ENCODE results near the gene PDIA5.

PDIA5 gene

GRCh38 chr3:123119802-123120201 lies 53.0 kb downstream of the PDIA5 start:
- no peak for DNase-seq (ENCODE audit: low spot score)

DNA sequence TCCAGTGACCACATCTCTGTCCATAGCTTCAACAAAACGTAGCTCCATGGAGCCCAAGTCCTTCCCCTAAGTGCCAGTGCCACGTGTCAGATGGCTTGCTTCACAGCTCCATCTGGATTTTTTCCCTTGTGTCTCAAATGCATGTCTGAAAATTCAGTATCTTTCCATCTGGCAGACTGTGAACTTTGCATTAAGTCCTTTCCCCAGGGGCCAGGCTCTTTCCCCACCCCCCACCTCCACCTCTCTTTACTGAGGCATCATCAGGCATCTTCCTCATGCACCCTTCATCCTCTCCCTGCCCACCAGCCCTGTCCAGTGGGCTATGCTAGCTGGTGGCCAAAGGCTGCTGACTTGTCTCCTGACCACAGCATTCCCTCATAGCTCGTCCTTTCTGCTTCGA lies 53.7 kb downstream of the PDIA5 start:
- no peak for DNase-seq (ENCODE audit: low spot score)

- no peak for DNase-seq (ENCODE audit: low spot score)
These were observed 55.2 kb downstream of the PDIA5 start for GRCh38 chr3:123122057-123122456.

DNA sequence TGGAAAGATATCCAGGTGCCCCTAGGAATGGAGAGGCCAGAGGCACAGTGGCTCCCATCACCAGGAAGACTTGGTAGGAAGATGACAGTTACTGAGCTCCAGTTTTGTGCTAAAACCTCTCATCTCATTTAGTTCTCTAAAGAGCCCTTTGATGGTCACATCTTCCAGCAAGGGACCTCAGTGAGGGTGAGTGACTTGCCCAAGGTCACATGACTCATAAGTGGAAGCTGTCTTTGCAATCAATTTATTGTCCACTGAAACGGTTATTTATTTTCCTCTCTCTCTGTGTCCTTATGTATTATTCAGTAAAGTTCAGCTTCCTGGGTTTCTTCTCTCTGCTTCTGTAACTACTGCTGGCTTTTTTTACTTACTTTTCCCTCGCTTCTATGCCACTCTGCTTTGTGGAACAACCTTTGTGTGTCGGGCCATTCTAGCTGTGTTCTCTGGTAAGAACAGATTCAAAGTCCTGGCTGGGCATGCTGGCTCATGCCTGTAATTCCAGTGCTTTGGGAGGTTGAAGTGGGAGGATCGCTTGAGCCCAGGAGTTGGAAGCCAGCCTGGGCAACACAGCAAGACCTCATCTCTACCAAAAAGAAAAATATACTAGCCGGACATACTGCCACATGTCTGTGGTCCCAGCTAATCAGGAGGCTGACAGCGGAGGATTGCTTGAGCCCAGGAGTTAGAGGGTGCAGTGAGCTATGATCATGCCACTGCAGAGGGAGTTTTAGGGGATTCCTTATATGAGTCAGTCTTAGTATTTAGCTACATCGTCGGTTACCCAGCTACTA lies 55.9 kb downstream of the PDIA5 start:
- DNase-seq (ENCODE audit: low spot score), result no peak

DNA sequence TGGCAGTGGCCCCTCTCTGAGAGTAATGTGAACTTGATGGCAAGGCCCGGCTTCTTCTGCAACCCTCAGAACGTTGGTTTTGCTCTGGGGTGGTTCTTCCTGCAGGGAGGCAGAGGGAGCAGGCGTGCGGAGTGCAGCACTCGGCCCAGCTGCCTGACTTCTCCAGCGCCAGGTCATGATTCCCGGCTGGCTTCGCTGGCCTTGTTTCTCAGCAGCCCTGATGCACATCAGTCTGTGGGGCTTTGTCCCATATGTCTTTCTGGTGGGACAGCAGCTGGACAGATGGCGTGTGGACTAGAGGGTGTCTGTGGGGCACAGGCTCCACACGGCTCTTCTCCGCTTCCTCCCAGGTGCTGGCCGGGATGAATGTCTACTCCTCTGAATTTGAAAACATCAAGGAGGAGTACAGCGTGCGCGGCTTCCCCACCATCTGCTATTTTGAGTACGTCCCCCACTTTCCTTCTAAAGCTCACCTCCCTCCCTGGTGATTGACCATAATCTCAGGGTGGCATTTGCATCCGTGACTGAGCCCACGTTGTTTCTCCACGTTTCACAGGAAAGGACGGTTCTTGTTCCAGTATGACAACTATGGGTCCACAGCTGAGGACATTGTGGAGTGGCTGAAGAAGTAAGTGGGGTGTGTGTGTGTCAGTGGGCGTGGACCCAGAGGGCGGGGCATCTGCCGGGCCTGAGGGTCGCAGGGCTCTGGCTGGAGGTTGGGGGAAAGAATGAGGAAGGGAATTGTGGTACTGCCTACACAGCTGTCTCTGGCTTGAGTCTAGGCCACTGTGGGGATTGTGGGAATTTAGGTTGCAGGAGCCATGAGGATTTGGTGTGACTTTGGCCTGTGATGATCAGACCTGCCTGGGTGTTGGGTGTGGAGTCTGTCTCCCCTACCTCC lies 57.1 kb downstream of the PDIA5 start:
- DNase-seq (ENCODE audit: low spot score), result no peak

- no peak for DNase-seq (ENCODE audit: low spot score)
These were observed 58.1 kb downstream of the PDIA5 start for GRCh38 chr3:123124971-123125370.

- no peak for DNase-seq (ENCODE audit: low spot score)
These were observed 59.2 kb downstream of the PDIA5 start for GRCh38 chr3:123126031-123126430.

DNA sequence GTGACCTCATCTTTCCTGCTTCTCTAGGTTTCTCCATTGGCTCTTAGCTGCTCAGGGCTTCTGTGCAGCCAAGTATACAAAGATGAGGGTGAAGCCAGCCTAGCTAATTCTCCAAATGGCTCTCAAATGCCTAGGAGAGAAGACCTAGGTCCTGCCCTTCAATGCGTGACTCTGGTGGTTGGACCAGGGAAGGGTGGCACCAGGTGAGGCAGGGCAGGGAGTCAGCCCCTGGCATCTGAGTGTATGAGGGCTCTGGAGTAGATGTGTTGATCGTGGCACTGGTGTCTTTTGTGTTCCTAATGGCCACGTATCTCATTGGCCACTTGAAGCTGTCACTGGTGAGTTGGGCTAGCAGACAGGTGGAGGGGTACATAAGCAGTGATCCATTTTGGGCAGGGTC lies 59.8 kb downstream of the PDIA5 start:
- no peak for DNase-seq (ENCODE audit: low spot score)

GRCh38 chr3:123129092-123129491 lies 62.3 kb downstream of the PDIA5 start:
- no peak for DNase-seq (ENCODE audit: low spot score)

DNA sequence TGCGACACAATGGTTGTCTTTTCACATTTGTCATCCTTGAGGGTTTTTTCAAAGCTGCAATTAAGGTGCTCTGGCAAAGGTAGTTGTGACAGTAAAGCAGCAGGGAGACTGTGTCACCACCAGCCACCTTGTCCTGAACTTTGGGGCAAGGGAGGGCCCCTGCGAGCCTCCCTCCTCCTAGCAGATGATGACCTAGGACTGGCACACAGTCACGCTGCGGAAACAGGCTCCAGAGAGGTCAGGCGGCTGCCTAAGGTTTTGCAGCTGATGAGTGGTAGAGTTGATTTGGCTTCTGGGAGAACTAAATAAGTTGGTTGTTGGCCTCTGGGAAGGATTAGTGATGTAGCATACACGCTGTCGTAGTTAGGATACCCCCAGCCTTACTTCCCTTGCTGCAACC lies 62.7 kb downstream of the PDIA5 start:
- no peak for DNase-seq (ENCODE audit: low spot score)

- no peak for DNase-seq (ENCODE audit: low spot score)
These were observed 63.4 kb downstream of the PDIA5 start for GRCh38 chr3:123130079-123130750.

DNA sequence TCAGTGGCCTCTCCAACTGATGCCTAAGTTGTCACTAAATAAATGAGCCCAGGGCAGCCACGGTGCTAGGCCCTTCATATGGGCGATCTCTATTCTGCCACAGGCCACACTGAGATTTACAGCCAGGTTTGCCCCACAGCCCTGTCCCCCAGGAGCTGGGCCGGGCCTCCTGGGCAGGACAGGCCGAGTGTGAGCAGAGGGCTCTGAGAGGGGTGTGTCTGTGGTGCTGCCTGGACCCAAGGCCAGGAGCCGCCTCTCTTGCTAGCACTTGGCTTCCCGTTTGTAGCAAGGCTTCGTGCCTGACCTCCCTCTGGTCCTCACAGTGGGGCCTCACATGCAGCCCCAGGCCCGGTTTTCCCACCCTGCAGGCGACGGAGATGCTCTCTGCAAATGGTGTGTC lies 67.8 kb downstream of the PDIA5 start:
- DNase-seq (ENCODE audit: low spot score), result no peak

DNA sequence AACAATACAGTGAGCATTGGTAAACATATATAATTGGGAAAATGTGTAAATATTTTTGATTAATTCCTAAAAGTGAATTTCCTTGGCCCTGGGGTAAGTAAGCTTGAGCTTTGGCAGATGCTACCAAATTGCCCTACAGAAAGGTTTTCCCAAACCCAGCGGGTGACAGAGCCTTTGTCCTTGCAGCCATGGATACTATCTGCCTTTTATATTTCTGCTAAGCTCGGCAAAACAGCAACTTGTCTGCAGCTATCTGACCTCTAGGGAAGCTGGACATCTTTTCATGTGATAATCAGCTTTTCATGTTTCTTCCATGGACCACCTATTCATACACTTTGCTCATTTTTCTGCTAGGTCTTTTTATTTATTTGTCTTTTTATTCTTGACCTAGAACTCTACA lies 70.2 kb downstream of the PDIA5 start:
- DNase-seq (ENCODE audit: low spot score), result no peak

GRCh38 chr3:123138839-123139444 lies 72.1 kb downstream of the PDIA5 start:
- no peak for DNase-seq (ENCODE audit: low spot score)

- no peak for DNase-seq (ENCODE audit: low spot score)
These were observed 72.7 kb downstream of the PDIA5 start for GRCh38 chr3:123139522-123139921.

DNA sequence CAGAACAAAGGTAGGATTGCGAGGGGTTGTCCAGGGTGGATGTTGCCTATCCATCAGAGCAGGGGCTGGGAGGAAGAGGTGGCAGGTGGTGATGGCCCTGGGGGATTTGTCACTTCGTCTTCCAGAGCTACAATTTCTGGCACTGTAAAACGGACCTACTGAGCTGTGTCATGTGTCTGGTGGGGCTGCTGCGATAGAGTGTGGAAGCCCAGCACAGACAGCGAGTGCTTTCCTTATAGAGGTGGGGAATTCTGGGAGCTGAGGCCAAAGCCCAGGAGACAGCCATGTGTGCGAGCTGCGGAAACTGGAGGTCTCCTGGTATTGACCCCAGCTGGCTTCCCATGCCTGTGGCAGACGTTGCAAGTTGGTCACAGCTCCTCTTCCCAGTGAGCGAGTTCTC lies 73.7 kb downstream of the PDIA5 start:
- no peak for DNase-seq (ENCODE audit: low spot score)

GRCh38 chr3:123141276-123141675 lies 74.5 kb downstream of the PDIA5 start:
- DNase-seq (ENCODE audit: low spot score), result no peak

DNA sequence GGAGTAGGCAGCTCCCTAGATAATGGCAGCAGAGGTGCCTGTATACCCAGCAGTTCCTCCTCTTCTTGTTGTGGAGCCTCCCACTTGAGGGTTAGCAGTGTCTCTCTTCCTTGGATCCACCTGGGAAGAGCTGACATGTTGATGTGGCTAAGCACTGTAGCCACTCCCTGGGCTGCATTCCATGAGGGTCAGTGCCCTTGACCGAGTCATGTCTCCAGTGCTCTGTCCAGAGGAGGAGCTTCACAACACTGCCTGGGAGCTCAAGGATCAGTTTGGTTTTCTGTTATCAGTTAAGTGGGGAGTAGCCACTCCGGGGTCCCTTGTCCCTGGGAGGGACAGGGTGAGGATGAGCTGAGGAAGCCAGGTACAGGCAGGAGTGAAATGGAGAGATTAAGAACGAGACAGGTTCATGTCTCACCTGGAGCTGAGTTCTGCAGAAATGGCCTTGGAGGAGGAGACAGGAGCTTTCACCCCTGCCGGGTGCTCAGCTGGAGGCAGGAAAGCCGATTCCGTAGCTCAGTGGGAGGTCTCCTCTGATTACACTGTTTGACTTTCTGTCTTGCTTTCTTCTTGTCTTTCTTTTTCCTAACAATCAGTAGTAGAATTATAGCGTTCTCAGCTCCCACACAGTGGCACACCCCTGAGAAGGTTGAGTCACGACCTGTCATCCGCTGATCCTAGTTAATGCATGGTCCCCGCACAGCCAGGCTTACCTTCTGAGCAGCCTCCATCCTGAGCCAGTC lies 77.0 kb downstream of the PDIA5 start:
- no peak for DNase-seq (ENCODE audit: low spot score)

DNA sequence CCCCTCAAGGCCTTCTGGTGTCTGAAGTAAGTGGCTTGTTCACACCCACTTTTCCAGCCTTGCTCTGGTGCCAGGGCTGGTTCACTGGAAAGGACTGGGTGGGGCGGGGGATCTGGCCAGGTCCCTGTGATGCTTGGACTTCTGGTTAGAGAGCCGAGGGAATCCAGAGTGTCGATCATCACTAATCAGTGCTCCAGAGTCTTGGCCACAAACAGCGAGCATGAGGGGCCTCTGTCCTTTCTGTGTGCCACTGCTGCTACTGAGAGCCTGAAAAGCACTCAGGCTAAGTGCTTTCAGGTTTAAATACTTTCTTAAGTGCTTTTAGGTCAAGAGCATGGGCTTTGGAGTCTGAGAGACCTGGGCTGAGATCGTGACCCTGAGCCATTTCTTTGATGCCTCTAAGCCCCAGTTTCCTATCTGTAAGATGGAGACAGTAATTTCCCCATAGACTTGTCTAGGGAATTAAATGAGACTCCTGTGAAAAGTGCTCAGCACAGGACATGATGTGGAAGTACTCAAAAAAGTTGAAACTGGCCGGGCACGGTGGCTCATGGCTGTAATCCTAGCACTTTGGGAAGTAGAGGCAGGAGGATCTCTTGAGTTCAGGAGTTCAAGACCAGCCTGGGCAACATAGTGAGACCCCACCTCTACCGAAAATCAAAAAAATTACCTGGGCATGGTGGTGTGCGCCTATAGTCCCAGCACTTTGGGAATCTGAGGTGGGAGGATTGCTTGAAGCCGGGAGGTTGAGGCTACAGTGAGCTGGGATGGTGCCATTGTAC lies 81.1 kb downstream of the PDIA5 start:
- no peak for DNase-seq (ENCODE audit: low spot score)

DNA sequence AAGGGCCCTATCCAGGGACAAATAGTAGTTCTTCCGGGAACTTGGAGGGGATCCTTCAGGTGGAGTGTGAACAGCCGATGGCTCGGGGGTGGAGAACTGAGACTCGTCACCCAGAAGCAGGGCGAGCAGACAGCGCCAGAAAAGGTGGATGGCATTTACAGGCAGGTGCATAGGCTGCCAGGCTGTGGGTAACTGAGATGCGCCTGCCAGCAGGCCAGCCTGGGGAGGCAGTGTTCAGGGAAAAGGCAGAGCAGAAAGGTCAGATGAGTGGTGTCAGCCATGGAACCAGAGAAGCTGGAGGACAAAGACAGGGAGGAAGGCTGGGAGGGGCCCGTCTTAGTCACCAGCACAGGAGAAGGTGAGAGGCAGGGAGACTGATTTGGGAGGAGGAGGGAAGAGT lies 81.9 kb downstream of the PDIA5 start:
- no peak for DNase-seq (ENCODE audit: low spot score)

DNA sequence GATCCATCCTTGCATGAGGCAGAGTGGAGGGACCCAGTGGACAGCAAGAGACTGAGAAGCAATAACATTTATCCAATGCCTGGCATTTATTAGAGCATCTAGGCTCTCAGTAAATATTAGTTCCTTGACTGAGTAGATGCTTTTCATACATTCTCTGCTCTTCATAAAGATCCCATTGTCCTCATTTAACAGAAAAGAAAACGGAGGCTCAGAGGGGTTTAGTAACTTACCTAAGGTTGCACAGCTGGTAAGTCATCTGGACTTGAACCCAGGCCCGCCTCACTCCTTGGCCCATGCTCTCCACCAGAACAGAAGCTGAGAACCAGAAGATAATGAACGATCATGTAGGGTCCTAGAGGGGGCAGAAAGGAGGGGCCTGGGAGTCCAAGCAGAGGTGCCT lies 82.7 kb downstream of the PDIA5 start:
- DNase-seq (ENCODE audit: low spot score), result no peak

All from SW480 (cell line).